ENCODE measurements around the gene ADAP1.
"Not testable (repeated sequence)": the region's sequence is repeated elsewhere in the genome, so short reads cannot be mapped to it uniquely, and the experiment has no call there.

Gene ADAP1

GRCh38 chr7:938546-939185 lies 15.8 kb downstream of the ADAP1 start:
- DNase-seq (ENCODE audit: low read depth) = no peak

GRCh38 chr7:937856-938484 lies 16.5 kb downstream of the ADAP1 start:
- DNase-seq (ENCODE audit: low read depth) = no peak

- no peak for DNase-seq (ENCODE audit: low read depth)
Measured at GRCh38 chr7:936386-937054, 18.0 kb downstream of the ADAP1 start.

GRCh38 chr7:935874-936385 lies 18.6 kb downstream of the ADAP1 start:
- DNase-seq (ENCODE audit: low read depth) = no peak

GRCh38 chr7:935164-935873 lies 19.2 kb downstream of the ADAP1 start:
- no peak for DNase-seq (ENCODE audit: low read depth)

GRCh38 chr7:934469-935163 lies 19.9 kb downstream of the ADAP1 start:
- no peak for DNase-seq (ENCODE audit: low read depth)

- DNase-seq (ENCODE audit: low read depth) = no peak
Measured at GRCh38 chr7:932651-932975, 21.9 kb downstream of the ADAP1 start.

- no peak for DNase-seq (ENCODE audit: low read depth)
Measured at GRCh38 chr7:931871-932650, 22.4 kb downstream of the ADAP1 start.

- no peak for DNase-seq (ENCODE audit: low read depth)
Measured at GRCh38 chr7:930975-931758, 23.3 kb downstream of the ADAP1 start.

GRCh38 chr7:929311-929711 lies 25.2 kb downstream of the ADAP1 start:
- DNase-seq (ENCODE audit: low read depth) = no peak

GRCh38 chr7:927031-927671 lies 27.3 kb downstream of the ADAP1 start:
- DNase-seq (ENCODE audit: low read depth) = no peak

- no peak for DNase-seq (ENCODE audit: low read depth)
Measured at GRCh38 chr7:926061-927030, 28.1 kb downstream of the ADAP1 start.

GRCh38 chr7:925601-926000 lies 28.9 kb downstream of the ADAP1 start:
- no peak for DNase-seq (ENCODE audit: low read depth)

- no peak for DNase-seq (ENCODE audit: low read depth)
Measured at GRCh38 chr7:924541-925231, 29.8 kb downstream of the ADAP1 start.

- not testable (repeated sequence) for DNase-seq (ENCODE audit: low read depth)
Measured at GRCh38 chr7:924042-924441, 30.4 kb downstream of the ADAP1 start.

- DNase-seq (ENCODE audit: low read depth) = no peak
Measured at GRCh38 chr7:923108-924041, 31.1 kb downstream of the ADAP1 start.
